GM19468 (cell line): ENCODE results near the gene CEP85L.
"Not testable (repeated sequence)": the region's sequence is repeated elsewhere in the genome, so short reads cannot be mapped to it uniquely, and the experiment has no call there.

Experiments
- ATAC-seq: cut with Tn5 transposase; IDR thresholded peaks from one replicate; pipeline ENCODE4 v1.9.1; 2021; ENCODE audit warnings: mild to moderate bottlenecking, moderate library complexity, moderate number of reproducible peaks; ENCODE audit not compliant: unreplicated experiment; ENCODE audit errors: extremely low read depth

Gene CEP85L

DNA sequence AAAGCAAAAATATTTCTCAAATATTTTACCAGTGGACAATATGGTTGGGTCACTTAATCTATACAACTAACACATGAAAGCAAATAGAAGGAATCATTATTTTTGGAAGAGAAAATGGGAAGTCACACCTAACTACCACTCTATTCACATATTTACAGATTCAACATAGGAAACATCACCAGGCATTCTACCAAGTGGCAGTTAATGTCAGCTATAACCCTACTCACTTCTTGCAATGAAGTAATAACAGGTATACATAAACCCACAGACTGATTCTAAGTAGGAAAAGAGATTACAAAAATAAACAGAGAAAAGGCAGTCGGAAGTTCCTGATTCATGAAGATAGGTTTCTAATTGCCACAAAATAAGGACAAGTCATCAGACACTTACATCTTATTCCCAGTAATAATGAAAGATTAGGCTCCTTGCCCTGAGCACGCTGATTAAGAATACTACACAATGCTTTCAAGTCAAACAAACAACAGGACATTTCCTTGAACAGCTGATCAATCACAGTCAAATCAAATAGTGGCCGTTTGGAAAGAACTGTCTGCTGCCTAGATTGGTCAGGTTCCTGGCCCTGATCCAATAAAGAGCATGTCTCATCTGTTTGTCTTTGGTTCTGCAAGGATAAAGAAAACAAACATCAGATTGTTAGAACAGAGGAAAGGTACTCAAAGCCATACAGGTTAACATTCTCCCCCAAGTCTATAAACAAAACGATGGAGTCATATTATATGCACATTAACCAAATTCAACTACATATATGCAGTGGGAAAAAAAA is 182.5 kb downstream of the CEP85L start:
- no peak for ATAC-seq

GRCh38 chr6:118467181-118467580 is 184.2 kb downstream of the CEP85L start:
- ATAC-seq: no peak

DNA sequence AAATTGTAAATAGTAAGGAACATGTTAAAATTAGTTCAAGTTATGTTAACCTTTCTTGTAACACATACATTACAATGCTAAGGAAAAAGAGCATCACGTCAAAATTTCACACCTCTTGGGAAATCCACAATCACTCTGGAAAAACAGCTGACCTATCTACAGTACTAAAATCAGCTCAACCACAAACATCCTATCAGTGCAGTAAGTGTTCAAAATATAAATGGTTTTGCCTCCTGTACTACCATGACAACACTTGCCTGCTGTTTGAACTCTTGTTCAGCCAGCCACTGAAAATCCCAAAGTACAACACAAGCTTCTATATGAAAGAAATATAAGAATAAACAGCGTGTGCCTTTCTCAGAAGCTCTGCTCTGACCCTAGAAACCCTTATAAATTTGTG is 186.8 kb downstream of the CEP85L start:
- no peak for ATAC-seq

DNA sequence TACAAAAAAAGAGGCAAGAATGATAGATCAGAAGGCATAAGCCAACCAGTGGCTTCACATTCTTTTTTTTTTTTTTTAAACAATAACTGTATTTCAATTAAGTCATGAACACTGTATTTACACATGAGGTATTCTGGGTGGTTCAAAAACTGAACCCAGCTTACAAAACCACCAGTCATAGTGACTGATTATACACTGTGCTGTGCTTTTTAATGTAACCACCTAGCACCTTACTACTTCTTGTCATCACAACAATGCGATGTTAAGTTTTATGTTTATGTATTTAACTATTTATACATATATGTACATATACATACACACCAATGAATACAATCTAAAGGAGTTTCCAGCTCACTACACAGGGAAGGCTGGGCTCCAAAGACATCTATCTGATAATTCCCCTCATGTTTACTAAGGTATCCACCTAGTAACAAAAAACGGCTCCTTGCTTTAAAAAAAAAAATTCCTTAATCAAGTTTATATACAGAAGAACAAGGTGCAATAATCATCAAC is 190.4 kb downstream of the CEP85L start:
- ATAC-seq: no peak

- no peak for ATAC-seq
Measured at GRCh38 chr6:118456982-118457381, 194.4 kb downstream of the CEP85L start.

DNA sequence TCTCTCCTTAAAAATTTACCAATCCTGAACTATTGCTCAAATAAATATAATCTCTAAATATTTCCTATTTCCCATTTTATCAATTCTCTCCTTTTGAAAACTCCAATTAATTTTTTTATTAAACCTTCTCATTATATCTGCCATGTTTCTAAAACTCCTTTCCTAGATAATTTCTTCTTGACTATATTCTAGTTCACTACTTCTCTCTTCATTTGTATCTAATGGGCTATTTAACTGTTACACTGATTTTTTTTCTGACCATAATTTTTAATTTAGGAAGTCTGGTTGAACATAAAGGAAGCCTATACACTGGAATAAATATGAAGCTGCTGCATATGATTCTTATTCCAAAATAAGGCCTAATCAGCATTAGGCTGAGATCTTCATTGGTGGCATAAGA is 199.6 kb downstream of the CEP85L start:
- ATAC-seq: no peak

DNA sequence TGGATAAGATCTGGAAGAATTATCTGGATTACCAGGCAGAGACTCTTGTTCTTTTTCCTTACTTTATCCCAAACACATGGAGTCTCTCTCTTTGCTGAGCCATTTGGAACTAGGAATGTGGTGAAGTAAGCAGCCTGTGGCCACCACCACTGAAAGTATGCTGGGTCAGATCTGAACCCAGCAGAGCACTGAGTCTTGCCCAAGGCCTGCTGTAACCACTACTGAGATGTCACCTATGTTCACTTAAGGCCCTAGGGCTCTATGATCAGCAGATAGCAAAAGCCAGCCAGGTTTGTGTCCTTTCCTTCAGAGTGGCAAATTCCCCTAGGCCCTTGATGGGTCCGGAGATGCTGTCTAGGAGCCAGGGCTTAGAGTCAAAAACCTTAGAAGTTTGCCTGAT is 206.6 kb downstream of the CEP85L start:
- no peak for ATAC-seq

GRCh38 chr6:118436482-118436881 is 214.9 kb downstream of the CEP85L start:
- no peak for ATAC-seq

DNA sequence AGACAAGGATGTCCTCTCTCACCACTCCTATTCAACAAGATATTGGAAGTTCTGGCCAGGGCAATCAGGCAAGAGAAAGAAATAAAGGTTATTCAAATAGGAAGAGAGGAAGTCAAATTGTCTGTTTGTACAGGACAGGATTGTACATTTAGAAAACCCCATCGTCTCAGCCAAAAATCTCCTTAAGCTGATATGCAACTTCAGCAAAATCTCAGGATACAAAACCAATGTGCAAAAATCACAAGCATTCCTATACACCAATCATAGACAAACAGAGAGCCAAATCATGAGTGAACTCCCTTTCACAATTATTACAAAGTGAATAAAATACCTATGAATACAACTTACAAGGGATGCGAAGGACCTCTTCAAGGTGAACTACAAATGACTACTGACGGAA is 217.2 kb downstream of the CEP85L start:
- not testable (repeated sequence) for ATAC-seq

- ATAC-seq: not testable (repeated sequence)
Measured at GRCh38 chr6:118421312-118421711, 230.1 kb downstream of the CEP85L start.

- ATAC-seq: no peak
Measured at GRCh38 chr6:118419448-118420394, 231.7 kb downstream of the CEP85L start.
